ENCODE data around the gene ASPA. TPM values are rescaled to one million over a fixed set of nuclear protein-coding genes. Genes with fewer than 3 reads are reported as not detected.
A peak's percentile ranks its signal among the peaks of the same experiment; 100 is the strongest.

The ASPA gene
- total RNA-seq, 6 experiments from 2014 or later = not detected

DNA sequence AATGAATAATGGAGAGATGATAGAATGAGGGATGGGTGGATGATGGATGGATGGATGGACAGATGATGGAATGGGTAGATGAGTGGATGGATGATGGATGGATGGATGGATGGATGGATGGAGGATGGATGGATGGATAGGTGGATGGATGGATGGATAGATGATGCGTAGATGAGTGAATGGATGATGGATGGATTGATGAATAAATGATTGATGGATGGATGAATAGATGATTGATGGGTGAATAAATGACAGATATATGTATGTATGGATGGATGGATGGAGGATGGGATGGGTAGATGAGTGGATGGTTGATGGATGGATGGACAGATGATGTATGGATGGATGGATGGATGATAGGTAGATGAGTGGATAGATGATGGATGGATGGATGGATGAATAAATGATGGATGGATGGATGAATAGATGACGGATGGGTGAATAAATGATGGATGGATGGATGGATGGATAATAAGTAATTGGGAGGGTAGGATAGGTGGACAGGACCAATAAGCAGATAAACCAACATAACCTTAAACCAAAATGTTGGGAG is 73.9 kb downstream of the ASPA start:
- no peak for DNase-seq
- peaks cover 20% of the 10 kb centered on the region for H3K4me1 Mint-ChIP-seq (ENCODE audit: low read depth)
- no peaks in the 10 kb centered on the region for H3K36me3 Mint-ChIP-seq (ENCODE audit: low read depth)
- TF ChIP-seq, protein P1, sequence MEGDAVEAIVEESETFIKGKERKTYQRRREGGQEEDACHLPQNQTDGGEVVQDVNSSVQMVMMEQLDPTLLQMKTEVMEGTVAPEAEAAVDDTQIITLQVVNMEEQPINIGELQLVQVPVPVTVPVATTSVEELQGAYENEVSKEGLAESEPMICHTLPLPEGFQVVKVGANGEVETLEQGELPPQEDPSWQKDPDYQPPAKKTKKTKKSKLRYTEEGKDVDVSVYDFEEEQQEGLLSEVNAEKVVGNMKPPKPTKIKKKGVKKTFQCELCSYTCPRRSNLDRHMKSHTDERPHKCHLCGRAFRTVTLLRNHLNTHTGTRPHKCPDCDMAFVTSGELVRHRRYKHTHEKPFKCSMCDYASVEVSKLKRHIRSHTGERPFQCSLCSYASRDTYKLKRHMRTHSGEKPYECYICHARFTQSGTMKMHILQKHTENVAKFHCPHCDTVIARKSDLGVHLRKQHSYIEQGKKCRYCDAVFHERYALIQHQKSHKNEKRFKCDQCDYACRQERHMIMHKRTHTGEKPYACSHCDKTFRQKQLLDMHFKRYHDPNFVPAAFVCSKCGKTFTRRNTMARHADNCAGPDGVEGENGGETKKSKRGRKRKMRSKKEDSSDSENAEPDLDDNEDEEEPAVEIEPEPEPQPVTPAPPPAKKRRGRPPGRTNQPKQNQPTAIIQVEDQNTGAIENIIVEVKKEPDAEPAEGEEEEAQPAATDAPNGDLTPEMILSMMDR (IDR thresholded peaks at IDR 0.05) = no peak
- H3K27ac Mint-ChIP-seq = no peak overlapping the region
- peaks cover 6% of the 10 kb centered on the region; the same call in 1 of the 2 replicates for H3K9me3 Mint-ChIP-seq
- no peak overlapping the region for H3K4me3 Mint-ChIP-seq
- peaks cover 5% of the 10 kb centered on the region for H3K27me3 Mint-ChIP-seq (ENCODE audit: insufficient read depth)

DNA sequence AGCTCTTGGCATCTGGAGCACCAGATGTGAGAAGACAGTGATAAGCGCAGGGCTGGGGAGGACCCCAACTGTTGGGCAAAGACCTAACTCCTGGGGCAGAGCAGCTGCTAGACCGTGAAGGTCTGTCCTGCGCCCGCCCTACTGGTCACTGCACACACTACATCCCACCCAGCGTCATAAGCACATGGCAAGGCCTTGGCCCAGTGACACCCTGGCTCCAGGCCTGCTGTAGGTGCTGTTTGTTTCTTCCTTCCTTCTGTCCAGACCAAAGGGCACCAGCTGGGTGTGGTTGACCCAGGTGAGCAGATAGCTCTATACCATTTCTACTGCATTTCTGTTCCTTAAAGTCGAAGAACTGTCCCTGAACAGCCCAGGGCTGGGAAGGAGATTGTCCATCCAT is 75.4 kb downstream of the ASPA start:
- Mint-ChIP-seq H3K4me3 (0 out of 2 replicates have a peak overlapping the region, but pooled peaks have one; percentile 5), H3K27ac (peak overlapping the region; percentile 73; the same call in 1 of the 2 replicates), H3K9me3 (peaks cover 6% of the 10 kb centered on the region; the same call in 1 of the 2 replicates), H3K27me3 (ENCODE audit: insufficient read depth) (peaks cover 8% of the 10 kb centered on the region), H3K36me3 (ENCODE audit: low read depth) (no peaks in the 10 kb centered on the region), H3K4me1 (ENCODE audit: low read depth) (peaks cover 20% of the 10 kb centered on the region)
- TF ChIP-seq, protein P1 (IDR thresholded peaks at IDR 0.05) = peak; percentile 54
- no peak for DNase-seq

DNA sequence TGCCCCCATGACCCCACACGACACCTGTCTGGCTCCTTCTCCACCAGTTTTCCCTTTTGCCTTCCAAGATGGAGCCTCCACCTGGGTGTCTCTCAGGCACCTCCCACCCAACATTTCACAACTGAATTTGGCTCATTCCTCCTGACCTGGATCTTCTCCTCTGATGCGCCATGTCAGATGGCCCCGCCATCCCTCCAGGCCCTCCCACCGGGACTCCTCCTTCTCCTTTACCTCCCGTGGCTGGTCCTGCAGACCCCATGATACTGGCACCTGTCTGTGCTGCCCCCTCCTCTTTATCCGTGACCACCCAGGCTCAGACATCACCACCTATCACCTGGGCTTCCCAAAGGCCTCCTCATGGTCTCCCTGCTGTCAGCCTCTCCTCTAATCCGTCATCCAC is 77.1 kb downstream of the ASPA start:
- Mint-ChIP-seq H3K27ac (no peak overlapping the region), H3K4me1 (ENCODE audit: low read depth) (peaks cover 20% of the 10 kb centered on the region), H3K9me3 (peaks cover 6% of the 10 kb centered on the region; the same call in 1 of the 2 replicates), H3K4me3 (no peak overlapping the region), H3K36me3 (ENCODE audit: low read depth) (no peaks in the 10 kb centered on the region), H3K27me3 (ENCODE audit: insufficient read depth) (peaks cover 8% of the 10 kb centered on the region)
- DNase-seq = no peak
- TF ChIP-seq, protein P1 (IDR thresholded peaks at IDR 0.05) = no peak

Other genes with a start within 250 kb of the ASPA start
- not detected for gene OR3A1, start 177.6 kb upstream of the ASPA start, total RNA-seq (2021; fragmentation: NEBNext Ultra II Directional; extraction: Animal tissue kit (Norgen Biotek cat#: 25700))
- not detected for gene OR3A2, start 89.7 kb upstream of the ASPA start, total RNA-seq (2021; fragmentation: NEBNext Ultra II Directional; extraction: Animal tissue kit (Norgen Biotek cat#: 25700))
- not detected for gene OR1E1, start 77.6 kb upstream of the ASPA start, total RNA-seq (2021; fragmentation: NEBNext Ultra II Directional; extraction: Animal tissue kit (Norgen Biotek cat#: 25700))
- not detected for gene OR3A3, start 64.6 kb upstream of the ASPA start, total RNA-seq (2021; fragmentation: NEBNext Ultra II Directional; extraction: Animal tissue kit (Norgen Biotek cat#: 25700))
- gene OR1E2, start 42.2 kb upstream of the ASPA start, total RNA-seq (2021; fragmentation: NEBNext Ultra II Directional; extraction: Animal tissue kit (Norgen Biotek cat#: 25700)) = not detected
- not detected for gene SPATA22, start 4.2 kb upstream of the ASPA start, total RNA-seq (2021; fragmentation: NEBNext Ultra II Directional; extraction: Animal tissue kit (Norgen Biotek cat#: 25700))
- under 1 TPM in 5 of 6 experiments, not detected in 1; 0.07 to 0.66 (median 0.43) TPM for gene TRPV3, start 81.8 kb downstream of the ASPA start, total RNA-seq (2021; fragmentation: NEBNext Ultra II Directional; extraction: Animal tissue kit (Norgen Biotek cat#: 25700))
- 1 to 10 TPM; 1.2 to 1.9 (median 1.5) TPM for gene TRPV1, start 133.4 kb downstream of the ASPA start, total RNA-seq (2021; fragmentation: NEBNext Ultra II Directional; extraction: Animal tissue kit (Norgen Biotek cat#: 25700))
- 10 to 100 TPM in 1 of 6 experiments, 1 to 10 TPM in 5; 7.9 to 10.5 (median 9.1) TPM for gene SHPK, start 160.3 kb downstream of the ASPA start, total RNA-seq (2021; fragmentation: NEBNext Ultra II Directional; extraction: Animal tissue kit (Norgen Biotek cat#: 25700))
- 10 to 100 TPM in 1 of 6 experiments, 1 to 10 TPM in 5; 8.8 to 10.2 (median 9.0) TPM for gene CTNS, start 160.8 kb downstream of the ASPA start, total RNA-seq (2021; fragmentation: NEBNext Ultra II Directional; extraction: Animal tissue kit (Norgen Biotek cat#: 25700))
- gene TAX1BP3, start 192.6 kb downstream of the ASPA start, total RNA-seq (2021; fragmentation: NEBNext Ultra II Directional; extraction: Animal tissue kit (Norgen Biotek cat#: 25700)) = 100 to 1,000 TPM; 289 to 336 (median 313) TPM
- gene EMC6, start 192.8 kb downstream of the ASPA start, total RNA-seq (2021; fragmentation: NEBNext Ultra II Directional; extraction: Animal tissue kit (Norgen Biotek cat#: 25700)) = 10 to 100 TPM; 57.6 to 66.8 (median 64.1) TPM
- 10 to 100 TPM in 2 of 6 experiments, 1 to 10 TPM in 4; 5.2 to 16.1 (median 7.0) TPM for gene P2RX5, start 220.2 kb downstream of the ASPA start, total RNA-seq (2021; fragmentation: NEBNext Ultra II Directional; extraction: Animal tissue kit (Norgen Biotek cat#: 25700))
- 1 to 10 TPM; 3.5 to 8.0 (median 7.0) TPM for gene HASPIN, start 247.9 kb downstream of the ASPA start, total RNA-seq (2021; fragmentation: NEBNext Ultra II Directional; extraction: Animal tissue kit (Norgen Biotek cat#: 25700))

Measured in HFFc6 (cell line).